NT2/D1 (cell line): Measurements from ENCODE around the gene ERC1.

ENCODE experiments used
- SUZ12 ChIP-seq: IDR thresholded peaks from 2 replicates; pipeline ENCODE4 v1.6.1; 2011; ENCODE audit not compliant: insufficient read length, insufficient read depth; ENCODE audit errors: extremely low read depth
- YY1 ChIP-seq: IDR thresholded peaks from 2 replicates; pipeline ENCODE4 v1.6.1; 2011; ENCODE audit not compliant: insufficient read length, insufficient read depth
- ZNF274 ChIP-seq: IDR thresholded peaks from 2 replicates; pipeline ENCODE4 v1.6.1; 2011; ENCODE audit warnings: mild to moderate bottlenecking, low read depth, low read length

GRCh38 chr12:1382826-1383225, 391.8 kb downstream of the ERC1 start:
- TF ChIP-seq YY1 (no peak), ZNF274 (no peak), SUZ12 (no peak)
